ENCODE measurements around the gene GPR156. TPM values are rescaled to one million over a fixed set of nuclear protein-coding genes. Genes with fewer than 3 reads are reported as not detected.
A peak's percentile ranks its signal among the peaks of the same experiment; 100 is the strongest.

Gene GPR156
- total and polyA plus RNA-seq, 12 donors = 0.29 to 1.5 (median 0.59) TPM

DNA sequence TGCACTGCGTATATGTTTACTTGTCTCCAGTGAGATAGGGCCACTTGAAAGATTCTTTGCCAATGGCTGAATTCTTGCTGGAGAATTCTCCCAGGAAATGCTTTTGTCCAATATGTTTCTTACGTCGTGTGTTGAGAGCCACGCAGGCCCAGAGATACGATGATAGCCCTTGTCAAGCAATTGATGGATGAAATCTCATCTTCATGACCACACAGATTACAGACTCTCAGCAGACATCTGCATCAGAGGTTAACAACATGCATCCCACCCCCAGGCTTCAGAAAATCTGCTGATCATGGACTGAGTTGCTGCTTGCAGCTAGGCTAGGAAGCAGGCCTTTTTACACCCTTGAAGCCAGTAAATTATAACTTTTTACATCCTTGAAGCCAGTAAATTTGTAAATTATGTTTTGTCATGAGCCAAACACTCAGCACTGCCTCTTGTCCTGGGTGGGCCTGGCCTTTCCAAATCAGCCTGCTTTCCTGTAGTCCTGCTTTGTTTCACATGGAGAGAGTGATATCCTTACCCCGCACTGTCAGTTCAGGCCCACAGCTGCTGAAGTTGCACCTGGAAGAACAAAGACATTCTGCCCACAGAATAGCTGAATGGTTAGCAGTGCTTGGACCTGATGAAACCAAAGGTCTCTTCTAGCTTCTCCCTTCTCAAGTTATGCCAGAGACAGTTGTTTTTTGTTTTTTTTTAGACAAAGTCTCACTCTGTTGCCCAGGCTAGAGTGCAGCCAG lies 84.4 kb downstream of the GPR156 start:
- 88 to 94% (median 91%) methylated on average over 6 of the region's 6 CpGs for WGBS, 4 donors
- no peaks in the 10 kb centered on the region for H3K27me3 ChIP-seq
- no peak for TF ChIP-seq POLR2A (IDR thresholded peaks at IDR 0.05)
- TF ChIP-seq CTCF (IDR thresholded peaks at IDR 0.05) = no peak
- no peak for DNase-seq
- peaks cover 19 to 20% of the 10 kb centered on the region in 2 donors for H3K4me1 ChIP-seq (replicated peaks in 1 of 2)
- intact Hi-C loops (cut with DNase I) = no loop called here
- no peaks in the 10 kb centered on the region for H3K9me3 ChIP-seq (replicated peaks in 1 of 3)
- no peaks in the 10 kb centered on the region for H3K36me3 ChIP-seq (replicated peaks in 1 of 2)
- H3K27ac ChIP-seq = no peak overlapping the region
- H3K4me3 ChIP-seq = no peak overlapping the region

- peaks cover 10 to 13% of the 10 kb centered on the region in 2 donors for H3K4me1 ChIP-seq (replicated peaks in 1 of 2)
- no peaks in the 10 kb centered on the region for H3K36me3 ChIP-seq (replicated peaks in 1 of 2)
- H3K27ac ChIP-seq = no peak overlapping the region
- peak in 2 of 7 donors; percentile 26 to 32 for DNase-seq
- no peaks in the 10 kb centered on the region for H3K27me3 ChIP-seq
- H3K9me3 ChIP-seq (replicated peaks in 1 of 3) = no peaks in the 10 kb centered on the region
- WGBS, 4 donors = 57 to 63% (median 60%) methylated on average over 3 of the region's 3 CpGs
- H3K4me3 ChIP-seq = no peak overlapping the region
- intact Hi-C loops (cut with DNase I) = no loop called here
- TF ChIP-seq POLR2A (IDR thresholded peaks at IDR 0.05) = no peak
- peak in 4 of 6 experiments; percentile 20 to 39 (median 35) for TF ChIP-seq CTCF (IDR thresholded peaks at IDR 0.05)
Measured at GRCh38 chr3:120198305-120198878, 86.6 kb downstream of the GPR156 start.

- WGBS, 4 donors = 68 to 81% (median 76%) methylated on average over 2 of the region's 2 CpGs
- no peak for DNase-seq
- intact Hi-C loops (cut with DNase I) = no loop called here
- Histone ChIP-seq H3K27me3 (no peaks in the 10 kb centered on the region), H3K9me3 (replicated peaks in 1 of 3) (no peaks in the 10 kb centered on the region), H3K36me3 (replicated peaks in 1 of 2) (no peaks in the 10 kb centered on the region), H3K4me1 (replicated peaks in 1 of 2) (no peaks in the 10 kb centered on the region), H3K27ac (no peak overlapping the region), H3K4me3 (no peak overlapping the region)
- TF ChIP-seq CTCF (IDR thresholded peaks at IDR 0.05) (no peak), POLR2A (IDR thresholded peaks at IDR 0.05) (no peak)
Measured at GRCh38 chr3:120196812-120197211, 88.2 kb downstream of the GPR156 start.

DNA sequence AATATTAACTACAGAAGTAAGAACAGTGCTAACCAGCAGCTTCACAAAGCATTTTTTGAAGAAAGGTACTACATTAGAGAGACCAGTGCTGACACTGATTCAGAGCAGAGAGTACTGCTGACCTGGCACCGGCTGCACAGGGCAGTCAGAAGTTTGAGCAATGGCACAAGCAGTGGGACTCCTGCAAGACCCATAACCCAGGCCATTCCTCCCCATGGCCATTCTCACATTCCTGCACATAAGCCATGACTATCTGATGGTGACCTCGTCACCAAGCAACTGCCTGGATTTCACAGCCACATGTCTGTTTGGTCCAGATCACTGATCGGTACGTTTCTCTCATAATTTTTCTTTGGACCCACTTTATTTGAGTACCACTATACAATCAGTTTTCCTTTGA lies 88.7 kb downstream of the GPR156 start:
- intact Hi-C loops (cut with DNase I) = no loop called here
- H3K36me3 ChIP-seq (replicated peaks in 1 of 2) = no peaks in the 10 kb centered on the region
- H3K27me3 ChIP-seq = no peaks in the 10 kb centered on the region
- no peak for DNase-seq
- no peaks in the 10 kb centered on the region for H3K9me3 ChIP-seq (replicated peaks in 1 of 3)
- H3K27ac ChIP-seq = no peak overlapping the region
- 80 to 93% (median 91%) methylated on average over 4 of the region's 4 CpGs for WGBS, 4 donors
- no peak for TF ChIP-seq POLR2A (IDR thresholded peaks at IDR 0.05)
- no peak for TF ChIP-seq CTCF (IDR thresholded peaks at IDR 0.05)
- no peaks in the 10 kb centered on the region for H3K4me1 ChIP-seq (replicated peaks in 1 of 2)
- no peak overlapping the region for H3K4me3 ChIP-seq

Measured in adrenal gland (tissue), 12 donors.